HG03469 (cell line): ENCODE data around the gene CHST15.

Experiments used
- ATAC-seq: cut with Tn5 transposase; IDR thresholded peaks from one replicate; pipeline ENCODE4 v1.9.1; 2021; ENCODE audit warnings: mild to moderate bottlenecking, moderate library complexity, moderate number of reproducible peaks; ENCODE audit not compliant: unreplicated experiment

CHST15 gene

GRCh38 chr10:123988694-123989093 is 104.7 kb downstream of the CHST15 start:
- ATAC-seq, result no peak

GRCh38 chr10:123986736-123987135 is 106.7 kb downstream of the CHST15 start:
- ATAC-seq, result no peak

- ATAC-seq, result no peak
Observed at GRCh38 chr10:123974406-123974805, 119.0 kb downstream of the CHST15 start.

DNA sequence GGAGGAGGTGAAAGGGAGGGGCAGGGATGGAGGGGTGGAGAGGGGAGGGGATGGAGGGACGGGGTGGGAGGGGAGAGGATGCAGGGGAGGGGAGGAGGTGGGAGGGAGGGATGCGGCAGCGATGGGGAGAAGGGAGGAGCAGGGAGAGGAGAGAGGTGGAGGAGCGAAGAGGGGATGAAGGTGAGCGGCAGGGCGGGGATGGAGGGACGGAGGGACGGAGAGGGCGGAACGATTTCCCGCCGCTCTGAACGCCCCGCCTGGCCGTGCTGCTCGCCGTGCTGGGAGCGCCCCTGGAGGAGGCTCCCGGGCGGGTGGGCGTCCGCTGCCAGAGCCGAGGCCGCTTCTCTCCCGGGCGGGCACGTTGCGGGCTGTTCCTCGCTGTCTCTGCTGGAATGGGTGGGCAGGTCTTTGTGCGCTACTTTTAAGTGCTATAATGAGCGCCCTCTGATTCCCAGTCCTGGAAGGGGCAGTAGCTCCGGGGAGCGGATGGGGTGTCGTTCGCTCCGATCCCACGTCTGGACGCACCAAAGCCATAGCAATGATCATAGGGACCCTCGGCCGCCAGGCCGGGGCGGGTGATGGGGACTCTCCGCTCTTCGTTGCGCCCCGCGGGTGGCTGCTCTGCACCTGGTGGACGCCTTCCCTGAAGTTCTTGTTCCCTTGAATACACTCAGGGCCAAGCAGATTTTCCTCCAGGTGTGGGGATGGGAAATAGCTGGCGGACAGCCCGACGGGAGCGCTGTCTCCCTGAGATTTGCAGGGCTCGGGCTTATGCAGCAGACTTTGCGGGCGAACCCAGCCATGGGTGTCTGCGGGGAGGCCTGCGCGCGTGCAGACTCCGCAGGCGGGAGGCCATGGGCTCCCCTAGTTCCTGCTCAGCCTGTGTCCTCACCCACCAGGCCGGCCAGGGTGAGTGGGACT is 120.7 kb downstream of the CHST15 start:
- ATAC-seq, result no peak

DNA sequence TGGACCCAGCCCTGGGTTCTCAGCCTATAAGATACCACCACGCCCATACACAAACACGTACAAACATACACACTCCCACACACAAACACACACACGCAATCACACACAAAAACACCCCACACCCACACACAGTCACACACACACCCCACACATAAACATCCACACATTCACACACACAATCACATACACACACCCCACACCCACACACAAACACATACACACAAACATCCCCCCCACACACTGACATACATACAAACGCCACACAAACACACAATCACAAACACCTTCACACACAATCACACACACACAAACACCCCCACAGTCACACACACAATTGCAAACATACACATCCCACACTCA is 122.5 kb downstream of the CHST15 start:
- ATAC-seq, result no peak

GRCh38 chr10:123970207-123970926 is 123.0 kb downstream of the CHST15 start:
- ATAC-seq, result no peak

- ATAC-seq, result no peak
Observed at GRCh38 chr10:123967626-123968243, 125.7 kb downstream of the CHST15 start.

GRCh38 chr10:123966896-123967231 is 126.5 kb downstream of the CHST15 start:
- no peak for ATAC-seq

DNA sequence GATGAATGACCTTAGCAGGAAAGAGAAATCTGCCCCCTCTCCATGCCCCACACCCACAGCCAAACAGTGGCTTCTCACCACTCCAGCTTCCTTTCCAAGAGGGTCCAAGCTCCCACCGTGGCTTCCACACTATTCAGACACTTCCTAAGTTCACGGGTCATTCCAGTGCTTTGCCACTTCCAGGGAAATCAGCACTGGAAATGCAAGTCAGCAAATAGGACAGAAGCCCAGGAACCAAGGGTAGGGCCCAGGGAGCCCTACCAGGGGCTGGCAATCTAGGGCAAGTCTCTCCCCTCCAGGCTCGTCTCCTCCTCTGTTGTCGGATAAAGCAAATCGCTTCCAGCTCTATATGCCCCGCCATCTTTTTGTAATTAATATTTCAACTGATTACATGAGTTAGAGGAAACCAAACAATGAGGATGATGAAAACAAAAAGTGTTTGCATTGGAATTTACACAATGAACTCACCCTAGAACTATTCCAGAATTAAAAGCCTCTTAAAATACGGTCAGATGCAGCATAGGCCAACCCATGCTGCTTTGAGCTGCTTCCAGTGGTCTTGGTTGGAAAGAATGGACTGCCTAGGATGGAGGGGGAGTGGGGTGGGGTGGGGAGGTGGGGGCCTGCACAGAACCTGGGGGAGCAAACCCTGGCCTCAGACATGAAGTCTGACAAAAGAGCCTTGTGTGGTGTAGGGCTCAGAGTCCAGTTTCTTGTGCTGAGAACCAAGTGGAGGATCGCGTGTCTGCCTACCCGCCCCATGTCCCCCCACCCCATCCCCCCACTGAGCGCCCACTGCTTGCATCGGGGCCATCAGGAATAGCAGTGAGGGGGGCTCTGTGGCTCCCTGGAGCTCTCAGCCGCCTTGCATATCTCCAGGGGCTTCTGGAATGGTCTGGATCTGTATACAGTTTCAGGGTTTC is 127.2 kb downstream of the CHST15 start:
- ATAC-seq, result no peak

GRCh38 chr10:123964953-123965352 is 128.4 kb downstream of the CHST15 start:
- ATAC-seq, result no peak

DNA sequence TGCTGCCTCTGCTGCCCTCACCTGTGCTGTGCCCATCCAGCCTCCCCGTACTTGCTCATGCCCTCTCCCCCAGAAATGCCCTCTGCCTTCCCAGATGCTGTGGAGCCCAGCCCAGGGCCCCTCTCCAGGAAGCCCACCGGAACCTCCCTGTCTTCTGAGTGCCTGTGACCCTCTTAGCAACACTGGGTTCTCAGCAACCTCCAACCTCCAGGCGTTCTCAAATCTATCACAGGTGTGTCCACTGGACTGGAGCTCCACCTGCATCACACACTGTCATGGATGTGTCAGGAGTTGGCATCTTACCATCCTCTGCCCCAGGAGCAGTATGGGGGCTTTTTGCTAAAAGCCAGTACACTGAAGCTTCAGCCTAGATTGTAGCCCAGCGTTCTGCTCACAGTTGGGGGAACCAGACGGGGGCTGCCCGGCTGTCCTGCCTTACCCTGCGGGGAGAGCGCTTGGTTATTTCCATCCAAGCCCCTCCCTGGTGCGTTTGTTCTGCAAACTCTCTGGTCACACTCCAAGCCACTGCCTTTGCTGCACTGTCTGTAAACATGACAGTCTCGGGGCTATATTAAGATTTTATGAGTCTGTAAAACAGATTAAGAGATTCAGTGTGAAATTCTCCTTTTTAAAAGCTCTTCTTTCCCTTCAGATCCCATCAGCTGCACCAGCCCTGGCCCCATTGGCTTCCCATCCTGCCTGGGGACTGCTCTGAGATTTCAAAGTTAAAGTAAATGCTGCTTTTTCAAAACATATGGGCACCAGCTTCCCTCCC is 130.5 kb downstream of the CHST15 start:
- ATAC-seq, result no peak

DNA sequence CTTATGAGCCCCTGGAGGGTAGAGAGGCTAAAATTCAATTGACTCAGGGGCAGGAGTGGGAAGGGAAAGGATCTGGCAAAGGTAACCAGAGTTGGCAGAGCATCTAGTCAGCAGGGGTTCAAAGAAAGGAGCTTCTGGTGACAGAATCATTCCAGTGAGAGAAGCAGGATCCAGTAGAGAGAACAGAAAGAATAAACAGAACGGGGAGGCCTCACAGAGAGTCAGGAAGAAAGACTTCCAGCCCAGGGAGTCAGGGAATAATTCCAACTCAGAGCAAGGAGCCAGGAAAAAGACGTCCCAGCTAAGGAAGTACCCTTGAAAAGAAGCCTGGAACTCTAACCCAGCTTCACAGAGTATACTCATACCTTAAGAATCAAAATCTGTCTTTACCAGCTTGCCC is 135.2 kb downstream of the CHST15 start:
- ATAC-seq, result no peak
